ENCODE measurements around the gene CSTB.
A peak's percentile ranks its signal among the peaks of the same experiment; 100 is the strongest.

Gene CSTB

DNA sequence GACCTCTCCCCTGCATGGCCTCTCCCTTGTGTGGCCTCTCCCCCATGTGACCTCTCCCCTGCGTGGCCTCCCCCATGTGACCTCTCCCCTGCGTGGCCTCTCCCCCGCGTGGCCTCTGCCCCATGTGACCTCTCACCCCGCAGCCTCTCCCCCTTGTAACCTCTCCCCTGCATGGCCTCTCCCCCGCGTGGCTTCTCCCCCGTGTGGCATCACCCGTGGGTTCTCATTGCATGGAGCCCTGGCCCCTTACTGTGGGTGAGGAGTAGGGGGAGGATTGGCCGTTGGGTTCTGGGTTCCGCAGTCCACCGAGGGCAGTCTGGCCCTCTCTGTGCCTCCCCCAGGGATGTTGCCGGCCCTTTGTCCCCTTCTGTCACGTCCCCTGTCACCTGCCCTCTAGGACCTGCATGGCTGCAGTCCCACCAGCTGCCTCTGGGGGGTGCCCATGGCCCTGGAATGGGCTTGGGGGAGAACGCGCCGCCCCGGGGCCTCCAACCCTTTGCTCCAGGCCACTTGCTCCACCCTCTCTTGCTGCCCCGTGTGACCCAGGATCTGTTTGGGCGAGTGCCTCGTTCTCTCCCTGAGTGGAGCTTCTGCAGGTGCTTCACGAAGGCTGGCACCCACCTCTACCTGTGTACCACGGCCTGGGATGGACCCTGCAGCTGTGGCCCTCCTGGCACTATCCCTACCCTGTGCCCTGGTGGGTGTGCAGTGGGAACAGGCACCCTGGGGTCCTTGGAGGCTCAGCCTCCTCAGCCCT lies 34.6 kb upstream of the CSTB start:
- DNase-seq, result peak; percentile 81 to 88

GRCh38 chr21:43809853-43810504 lies 33.9 kb upstream of the CSTB start:
- DNase-seq, result peak in 1 of 2 experiments; percentile 24

GRCh38 chr21:43809346-43809799 lies 33.3 kb upstream of the CSTB start:
- no peak for DNase-seq

DNA sequence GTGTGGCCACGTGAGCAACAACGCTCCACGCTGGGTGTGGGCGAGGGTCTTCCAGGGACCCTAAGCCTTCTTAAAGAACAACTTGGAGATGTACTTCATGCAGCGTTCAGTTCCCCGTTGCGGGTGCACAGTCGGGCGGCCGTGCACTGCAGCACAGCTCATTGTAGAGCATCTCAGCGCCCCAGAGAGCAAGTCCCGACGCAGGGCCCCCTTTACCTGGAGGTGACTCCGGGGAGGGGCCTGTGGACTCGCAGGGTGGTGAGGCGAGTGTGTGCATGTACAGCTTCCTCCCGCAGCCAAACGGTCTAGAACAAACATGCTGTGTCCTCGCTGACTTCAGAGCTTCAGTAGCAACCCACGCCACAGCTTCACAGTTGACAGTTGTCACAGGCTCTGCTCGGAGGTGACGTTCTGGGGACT lies 32.7 kb upstream of the CSTB start:
- DNase-seq, result no peak

DNA sequence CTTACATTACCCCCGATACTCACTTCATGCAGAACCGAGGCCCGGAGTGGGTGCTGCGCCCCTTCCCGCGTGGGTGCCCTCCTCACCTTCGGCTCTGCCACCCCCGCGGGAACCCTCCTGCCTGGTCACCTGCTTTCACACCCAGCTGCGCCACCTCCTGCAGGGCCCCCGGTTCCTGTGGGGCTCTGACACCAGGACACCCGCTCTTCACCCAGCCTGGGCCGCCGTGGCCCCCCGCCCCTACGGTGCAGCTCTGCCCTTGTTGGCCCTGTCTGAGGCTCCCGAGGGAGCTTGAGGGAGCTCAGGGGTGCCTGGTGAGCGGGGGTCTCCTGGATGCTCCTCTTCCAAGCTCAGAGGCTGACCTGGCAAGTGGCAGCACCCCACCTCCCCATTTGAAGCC lies 32.3 kb upstream of the CSTB start:
- no peak for DNase-seq

DNA sequence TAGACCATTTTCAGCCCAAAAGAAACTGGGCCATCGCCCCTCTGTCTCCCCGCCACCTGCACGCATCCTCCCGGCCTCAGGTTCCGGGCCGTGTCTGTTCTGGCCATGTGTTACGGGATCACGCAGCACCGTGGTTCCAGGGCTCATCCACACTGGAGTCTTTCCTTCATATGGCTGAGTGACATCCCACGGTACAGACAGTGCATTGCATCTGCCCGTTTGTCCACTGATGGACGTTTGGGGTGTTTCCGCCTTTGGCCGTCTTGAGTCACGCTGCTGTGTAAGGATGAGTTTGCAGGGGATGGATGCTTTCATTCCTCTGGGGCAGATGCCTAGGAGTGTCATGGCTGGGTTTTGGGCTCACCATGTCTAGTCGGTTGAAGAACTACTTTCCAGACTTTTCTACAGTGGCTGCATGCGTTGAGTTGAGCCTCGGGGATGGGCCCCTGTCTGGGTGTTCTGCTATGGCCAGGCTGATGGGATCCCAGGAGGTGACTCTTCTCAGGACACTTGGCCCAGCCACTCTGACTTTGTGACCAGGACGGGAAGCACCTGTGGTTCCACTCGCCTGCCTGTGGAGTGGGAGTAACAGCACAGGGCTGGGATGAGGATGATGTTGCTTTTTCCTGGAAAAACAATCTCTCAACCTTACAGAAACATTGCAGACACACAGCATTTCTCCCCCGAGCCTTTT lies 30.1 kb upstream of the CSTB start:
- DNase-seq, result no peak

- DNase-seq, result no peak
Measured at GRCh38 chr21:43805275-43805800, 29.2 kb upstream of the CSTB start.

DNA sequence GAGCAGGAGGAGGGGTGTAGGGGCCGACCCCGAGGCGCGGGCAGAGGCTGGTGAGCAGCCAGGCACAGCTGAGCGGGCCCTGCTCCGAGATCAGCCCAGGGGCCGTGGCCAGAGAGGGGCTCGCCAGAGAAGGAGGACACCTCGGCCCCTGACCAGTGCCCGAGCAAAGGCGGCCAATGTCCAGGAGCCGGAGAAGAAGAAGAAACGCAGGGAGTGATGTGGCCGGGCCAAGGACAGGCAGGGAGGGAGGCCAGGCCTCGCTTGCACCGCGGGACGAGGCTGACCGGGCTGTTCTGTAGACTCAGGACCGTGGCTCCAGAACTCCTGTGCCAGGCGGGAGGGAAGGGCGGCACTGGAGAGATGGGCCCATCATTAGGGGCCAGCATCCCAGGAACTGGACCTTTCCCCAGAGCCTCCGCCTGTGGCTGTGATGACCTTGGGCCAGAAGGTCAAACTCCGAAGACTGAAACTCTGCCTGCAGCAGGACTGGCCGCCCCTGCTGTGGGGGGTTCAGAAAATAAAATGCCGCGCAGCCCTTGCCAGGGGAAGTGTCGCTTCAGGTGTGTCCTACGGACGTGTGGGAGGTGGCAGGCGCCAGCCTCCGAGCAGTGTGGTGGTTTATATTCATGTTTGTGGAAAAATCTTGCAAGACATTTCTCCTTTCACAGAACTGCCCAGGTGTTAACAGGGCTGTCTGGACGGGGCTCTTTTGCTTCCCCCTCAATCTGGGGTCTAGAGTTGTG lies 27.6 kb upstream of the CSTB start:
- DNase-seq, result no peak

DNA sequence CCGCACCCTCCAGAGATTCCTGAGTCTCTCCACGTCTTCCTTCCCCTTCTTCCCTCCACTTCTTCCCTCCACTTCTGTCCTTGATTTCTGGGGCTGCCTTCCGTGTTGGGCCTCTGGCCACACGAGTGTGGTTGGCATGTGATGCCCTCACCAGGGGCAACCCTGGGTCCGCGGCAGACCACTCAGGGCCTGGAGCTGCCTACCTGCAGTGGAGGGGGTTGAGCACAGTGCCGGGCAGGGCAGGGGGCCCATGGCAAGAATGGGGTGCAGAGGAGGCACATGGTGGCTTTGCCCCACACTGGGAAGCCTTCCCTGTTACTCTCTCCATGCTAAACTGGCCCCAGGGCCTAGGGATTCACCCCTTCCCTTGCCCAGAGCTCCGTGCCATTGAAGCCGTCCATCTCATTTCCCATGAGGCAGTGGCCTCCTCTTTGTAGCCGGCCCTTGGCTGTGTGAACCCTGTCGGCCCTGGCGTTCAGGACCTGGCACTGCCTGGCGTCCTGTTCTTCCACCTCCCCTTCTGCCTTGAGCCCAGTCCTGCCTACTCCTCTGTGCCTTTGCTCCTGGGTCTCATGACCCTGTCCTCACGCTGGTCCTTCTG lies 26.7 kb upstream of the CSTB start:
- DNase-seq, result no peak

GRCh38 chr21:43801006-43801783 lies 25.1 kb upstream of the CSTB start:
- DNase-seq, result no peak

GRCh38 chr21:43800566-43800965 lies 24.5 kb upstream of the CSTB start:
- no peak for DNase-seq

DNA sequence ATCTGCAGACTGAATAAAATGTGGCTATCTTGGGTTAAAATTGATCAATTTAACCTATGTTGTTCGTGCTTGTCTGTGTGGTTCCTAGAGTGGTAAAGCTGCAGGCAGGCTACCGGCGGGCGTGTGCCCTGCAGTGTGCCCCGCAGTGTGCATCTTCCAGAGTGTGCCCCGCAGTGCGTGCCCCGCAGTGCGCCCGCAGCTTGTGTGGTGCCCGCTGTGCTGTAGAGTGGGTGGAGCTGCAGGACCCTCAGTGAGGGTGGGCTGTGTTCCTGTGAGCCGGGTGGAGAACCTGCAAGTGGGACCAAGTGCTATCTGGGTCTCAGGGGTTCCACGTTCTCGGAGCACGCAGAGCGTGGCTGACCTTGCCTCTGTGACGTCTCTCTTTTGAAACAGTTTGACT lies 24.0 kb upstream of the CSTB start:
- no peak for DNase-seq

DNA sequence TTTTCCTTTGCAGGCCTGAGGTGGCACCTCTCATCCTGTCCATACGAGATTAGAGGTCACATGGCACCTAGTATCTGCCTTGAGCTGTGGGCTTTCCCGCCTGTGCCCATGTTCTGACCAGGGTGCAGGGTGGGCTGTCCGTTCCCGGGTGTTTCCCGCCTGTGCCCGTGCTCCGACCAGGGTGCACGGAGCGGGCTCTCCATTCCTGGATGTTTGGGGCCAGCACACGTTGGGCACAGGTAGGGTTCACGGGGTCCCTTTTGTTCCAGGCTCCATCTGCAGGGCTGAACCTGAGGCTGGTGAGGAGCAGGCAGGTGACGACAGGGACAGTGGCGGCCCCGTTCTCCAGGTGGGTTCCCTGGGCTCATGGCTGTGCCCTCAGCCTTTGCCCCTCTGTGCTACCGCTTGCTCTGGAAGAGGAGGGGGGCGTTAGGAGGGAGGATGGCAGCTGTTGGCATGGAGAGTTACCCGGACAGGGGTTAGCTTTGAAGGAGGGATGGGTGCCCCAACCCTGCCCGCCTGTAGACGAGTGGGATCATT lies 23.3 kb upstream of the CSTB start:
- DNase-seq, result no peak

- DNase-seq, result no peak
Measured at GRCh38 chr21:43797925-43798715, 22.0 kb upstream of the CSTB start.

DNA sequence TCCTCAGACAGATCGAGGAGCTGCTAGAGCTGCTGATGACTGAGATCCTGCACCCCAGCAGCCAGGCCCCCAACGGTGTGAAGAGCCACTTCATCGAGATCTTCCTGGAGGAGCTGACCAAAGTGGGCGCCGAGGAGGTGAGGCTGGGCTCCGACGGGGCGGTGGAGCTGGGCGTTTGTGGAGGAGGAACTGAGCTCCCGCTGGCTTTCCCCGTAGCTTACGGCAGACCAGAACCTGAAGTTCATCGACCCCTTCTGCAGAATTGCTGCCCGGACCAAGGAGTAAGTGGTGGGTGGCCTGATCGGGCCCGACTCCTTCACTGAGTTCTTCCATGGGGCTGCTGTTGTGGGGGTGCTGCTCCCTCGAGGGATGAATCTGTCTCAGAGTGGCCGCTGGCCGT lies 21.3 kb upstream of the CSTB start:
- DNase-seq, result no peak

GRCh38 chr21:43794857-43795256 lies 18.7 kb upstream of the CSTB start:
- no peak for DNase-seq

DNA sequence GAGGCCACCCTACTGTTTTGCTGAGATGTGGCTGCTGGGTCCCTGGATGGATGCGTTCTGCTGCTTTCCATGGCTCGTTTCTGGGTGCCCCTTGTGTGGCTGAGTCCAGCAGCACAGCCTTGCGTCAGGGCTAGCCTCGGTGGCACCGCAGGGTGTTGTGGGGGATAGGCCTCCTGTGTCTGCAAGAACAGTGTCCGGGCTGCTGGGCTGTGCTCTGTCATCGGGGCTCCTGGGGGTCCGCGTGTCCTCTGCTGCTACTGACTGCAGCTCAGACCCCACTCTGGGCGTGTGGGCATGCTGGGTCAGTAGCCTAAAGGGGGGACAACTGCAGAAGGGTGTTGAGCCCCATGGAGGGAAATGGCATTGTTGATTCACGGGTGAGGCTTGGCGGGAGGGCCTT lies 18.2 kb upstream of the CSTB start:
- no peak for DNase-seq

- no peak for DNase-seq
Measured at GRCh38 chr21:43793243-43793642, 17.1 kb upstream of the CSTB start.

GRCh38 chr21:43792406-43792805 lies 16.3 kb upstream of the CSTB start:
- DNase-seq, result no peak

DNA sequence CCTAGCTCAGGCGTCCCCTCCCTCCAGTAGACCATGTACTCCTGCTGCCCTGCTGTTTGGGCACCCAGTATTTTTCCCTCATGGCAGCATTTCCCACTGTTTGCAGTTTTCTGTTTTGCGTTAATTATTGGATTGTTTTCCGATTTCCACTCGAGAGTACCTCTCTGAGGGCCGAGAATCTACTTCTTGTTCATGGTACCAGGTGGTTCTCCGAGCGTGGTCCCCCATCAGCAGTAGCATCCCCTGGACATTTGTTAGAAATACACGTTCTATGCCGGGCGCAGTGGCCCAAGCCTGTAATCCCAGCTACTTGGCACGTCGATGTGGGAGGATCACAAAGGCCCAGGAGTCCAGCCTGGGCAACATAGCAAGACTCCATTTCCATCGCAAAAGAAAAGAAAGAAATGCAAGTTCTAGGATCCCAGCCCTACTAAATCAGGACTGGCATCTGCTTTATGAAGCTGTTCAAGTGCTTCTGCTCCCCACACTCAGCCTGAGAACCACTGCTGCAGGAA lies 14.0 kb upstream of the CSTB start:
- no peak for DNase-seq
